TTC549 (cell line): ENCODE data around the gene AIFM3.
"Not testable (repeated sequence)": the region's sequence is repeated elsewhere in the genome, so short reads cannot be mapped to it uniquely, and the experiment has no call there.

Experiments
- FAIRE-seq: peaks from 2 replicates; lab custom pipeline; 2012; peaks lifted over from hg19 to GRCh38; lab: Jason Lieb, UNC

The AIFM3 gene

GRCh38 chr22:20959578-20960461 lies 7.2 kb upstream of the AIFM3 start:
- FAIRE-seq = no peak

GRCh38 chr22:20960609-20961008 lies 6.4 kb upstream of the AIFM3 start:
- no peak for FAIRE-seq

DNA sequence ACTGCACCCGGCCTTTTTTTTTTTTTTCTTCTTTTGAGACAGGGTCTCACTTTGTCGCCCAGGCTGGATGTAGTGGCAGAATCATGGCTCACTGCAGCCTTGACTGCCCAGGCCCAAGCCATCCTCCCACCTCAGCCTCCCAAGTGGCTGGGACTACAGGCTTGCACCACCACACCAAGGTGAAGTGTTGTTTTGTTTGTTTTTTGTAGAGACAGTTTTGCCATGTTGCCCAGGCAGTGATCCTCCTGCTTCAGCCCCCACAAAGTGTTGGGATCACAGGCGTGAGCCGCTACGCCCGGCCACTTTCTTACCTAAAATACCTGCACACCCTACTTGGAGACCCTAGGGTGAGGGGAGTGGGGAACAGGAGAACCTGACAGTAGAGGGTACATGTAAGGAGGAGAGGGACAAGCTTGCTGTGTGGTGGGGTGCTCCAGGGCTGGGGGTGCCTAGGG lies 4.5 kb upstream of the AIFM3 start:
- no peak for FAIRE-seq

- FAIRE-seq = no peak
Measured at GRCh38 chr22:20963201-20964052, 3.6 kb upstream of the AIFM3 start.

GRCh38 chr22:20964090-20964798 lies 2.8 kb upstream of the AIFM3 start:
- no peak for FAIRE-seq

DNA sequence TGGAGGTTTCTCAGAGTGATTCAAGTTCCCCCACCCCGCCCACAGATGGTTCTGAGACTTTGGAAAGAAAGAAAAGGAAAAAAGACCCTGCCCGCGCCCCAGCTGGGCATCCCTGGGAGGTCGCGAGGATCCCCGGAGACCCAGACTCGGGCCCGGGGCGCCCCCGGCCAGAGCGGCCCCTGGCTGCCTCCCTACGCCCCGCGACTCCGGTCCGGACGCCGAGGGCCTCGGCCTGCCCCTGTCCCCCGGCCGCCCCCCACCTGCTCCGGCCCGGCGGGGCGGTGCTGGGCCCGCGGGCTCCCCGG lies 2.3 kb upstream of the AIFM3 start:
- no peak for FAIRE-seq

- no peak for FAIRE-seq
Measured at GRCh38 chr22:20965104-20965887, 1.8 kb upstream of the AIFM3 start.

DNA sequence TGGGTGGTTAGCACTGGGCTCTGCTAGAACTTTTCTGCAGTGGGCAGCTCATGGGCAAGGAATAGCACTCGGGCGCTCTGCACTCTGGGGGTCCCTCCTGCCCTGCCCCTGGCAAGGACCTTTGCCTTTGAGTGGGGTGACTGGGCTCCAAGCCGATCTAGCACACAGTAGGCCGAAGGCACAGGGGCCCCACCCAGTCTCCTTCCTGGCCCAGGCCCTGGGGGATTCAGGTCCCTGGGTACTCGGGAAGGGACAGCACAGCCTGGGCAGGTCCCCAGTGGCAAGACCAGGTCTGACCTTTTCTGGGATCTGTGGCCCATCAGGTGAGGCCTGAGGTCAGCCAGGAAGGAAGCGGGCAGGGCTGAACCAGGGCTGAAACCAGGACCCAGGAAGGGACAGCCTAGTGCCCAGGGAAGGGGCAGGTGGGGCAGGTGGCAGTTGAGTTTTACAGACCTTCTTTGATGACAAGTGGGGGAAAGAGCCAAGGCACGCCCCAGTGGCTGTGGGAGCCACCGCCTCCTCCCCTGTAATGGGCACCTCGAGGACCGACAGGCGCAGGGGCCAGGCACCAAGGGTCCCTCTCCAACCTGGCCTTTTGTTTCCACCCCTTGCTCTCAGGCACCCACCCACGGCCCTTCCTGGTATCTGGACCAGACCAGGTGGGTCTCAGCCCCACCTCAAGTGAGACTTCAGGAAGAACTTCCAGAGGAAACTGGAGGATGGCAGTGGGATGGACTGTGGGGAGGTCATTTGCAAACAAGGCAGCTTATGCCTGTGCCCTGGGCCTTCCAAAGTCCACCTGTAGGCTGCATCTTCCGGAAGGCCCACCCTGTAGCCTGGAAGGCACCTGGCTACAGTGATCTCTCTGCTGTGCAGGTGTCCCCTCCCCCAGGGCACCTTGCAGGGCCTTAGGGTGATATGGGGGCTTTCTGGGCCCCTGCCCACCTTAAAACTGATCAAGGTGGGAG lies 883 bp upstream of the AIFM3 start:
- no peak for FAIRE-seq

GRCh38 chr22:20967697-20968211 lies 699 bp downstream of the AIFM3 start:
- no peak for FAIRE-seq

- FAIRE-seq = no peak
Measured at GRCh38 chr22:20968281-20968977, 1.4 kb downstream of the AIFM3 start.

DNA sequence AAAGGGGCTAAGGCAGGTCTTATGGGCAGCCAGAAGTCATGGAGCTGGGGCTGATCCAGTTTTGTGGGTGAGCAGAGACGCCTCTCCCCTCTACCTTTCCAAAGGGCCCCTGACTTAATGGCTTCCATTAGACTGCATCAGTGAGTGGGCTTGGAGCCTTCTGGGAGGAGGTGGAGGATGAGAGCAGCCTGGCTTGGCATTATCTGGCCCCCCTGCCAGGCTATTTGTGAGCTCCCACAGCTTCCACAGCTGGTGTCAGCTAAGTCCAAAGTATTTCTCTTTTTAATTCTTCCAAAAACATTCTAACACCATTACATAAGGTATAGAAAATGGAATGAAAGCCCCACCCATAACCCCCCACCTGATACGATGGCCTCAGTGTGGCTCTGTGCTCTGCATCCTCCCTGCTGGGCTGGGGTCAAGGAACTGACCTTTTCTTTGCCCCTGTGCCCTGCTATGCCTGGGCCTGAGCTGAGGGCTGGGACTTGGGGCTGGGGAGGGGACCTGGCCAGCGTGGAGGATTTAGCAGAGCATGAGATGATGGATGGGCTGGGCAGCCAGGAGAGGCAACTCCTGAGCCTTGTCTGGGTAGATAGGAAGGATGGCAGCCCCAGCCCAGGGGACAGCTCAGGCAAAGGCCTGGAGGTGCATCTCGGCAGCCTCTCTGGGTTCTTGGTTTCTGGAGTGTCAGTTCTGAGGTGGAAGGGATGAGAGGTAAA lies 4.0 kb downstream of the AIFM3 start:
- no peak for FAIRE-seq

- not testable (repeated sequence) for FAIRE-seq
Measured at GRCh38 chr22:20972014-20972694, 5.1 kb downstream of the AIFM3 start.

- FAIRE-seq = no peak
Measured at GRCh38 chr22:20972933-20973577, 6.0 kb downstream of the AIFM3 start.

GRCh38 chr22:20973634-20974286 lies 6.7 kb downstream of the AIFM3 start:
- no peak for FAIRE-seq

- FAIRE-seq = no peak
Measured at GRCh38 chr22:20974336-20974955, 7.4 kb downstream of the AIFM3 start.

- no peak for FAIRE-seq
Measured at GRCh38 chr22:20975541-20976290, 8.7 kb downstream of the AIFM3 start.
